ENCODE measurements around the gene UMODL1. TPM values are rescaled to one million over a fixed set of nuclear protein-coding genes. Genes with fewer than 3 reads are reported as not detected.

The UMODL1 gene
- total RNA-seq, 1 experiment from 2014 or later: not detected

DNA sequence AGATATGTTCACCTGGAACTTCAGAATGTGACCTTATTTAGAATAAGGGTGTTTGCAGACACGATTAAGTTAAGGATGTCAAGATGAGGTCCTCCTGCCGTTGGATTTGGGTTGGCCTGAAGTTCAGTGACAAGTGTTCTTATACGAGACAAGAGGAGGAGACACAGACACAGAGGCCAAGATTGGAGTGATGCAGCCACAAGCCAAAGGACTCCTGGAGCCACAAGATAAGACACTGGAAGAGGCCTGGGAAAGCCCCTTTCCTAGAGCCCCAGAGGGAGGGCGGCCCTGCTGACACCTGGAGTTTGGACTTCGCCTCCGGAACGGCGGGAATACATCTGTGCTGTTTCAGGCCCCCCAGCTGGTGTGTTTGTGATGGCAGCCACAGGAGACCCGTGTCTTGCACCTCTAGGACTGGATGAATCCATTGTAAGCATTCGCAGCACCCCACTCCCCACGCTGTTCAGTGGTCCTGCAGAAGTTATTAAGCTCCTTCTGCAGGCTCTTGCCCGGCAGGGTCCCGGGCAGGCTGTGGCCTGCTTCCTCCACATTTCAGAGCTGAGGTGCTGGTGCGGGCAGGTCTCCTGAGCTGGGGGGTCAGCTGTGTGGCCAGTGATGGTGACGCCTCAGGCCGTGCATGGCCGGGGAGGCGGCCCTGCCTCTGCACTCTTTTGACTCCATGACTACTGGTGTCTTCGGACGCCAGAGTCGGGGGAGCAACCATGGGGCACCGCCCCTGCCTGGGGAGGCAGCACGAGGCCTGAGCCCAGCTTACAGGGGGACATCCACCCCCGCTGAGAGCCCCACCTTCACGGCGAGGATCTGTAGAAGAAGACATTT, 34.6 kb downstream of the UMODL1 start:
- Histone ChIP-seq H3T11ph (ENCODE audit: low read length) (no peak overlapping the region), H4K8ac (replicated peaks; ENCODE audit: insufficient read length, low read depth, low read length) (no peak overlapping the region), H2BK12ac (ENCODE audit: insufficient read length, low read depth, low read length) (no peak overlapping the region), H3K79me2 (ENCODE audit: insufficient read depth, low read length) (no peaks in the 10 kb centered on the region), H3K4ac (ENCODE audit: low read depth, low read length) (no peak overlapping the region), H3K9ac (ENCODE audit: extremely low read depth, insufficient read length, low read length) (no peak overlapping the region), H3K9me3 (ENCODE audit: control insufficient read depth, low read depth, low read length) (no peaks in the 10 kb centered on the region), H3K27ac (ENCODE audit: insufficient read length, low read depth, low read length) (no peak overlapping the region), H4K5ac (ENCODE audit: insufficient read length, low read depth, low read length) (no peak overlapping the region), H2BK120ac (ENCODE audit: low read depth, low read length, poor library complexity, severe bottlenecking) (no peak overlapping the region), H3K14ac (ENCODE audit: insufficient read depth, low read length) (no peak overlapping the region), H3K18ac (ENCODE audit: insufficient read length, low read depth, low read length) (no peak overlapping the region), H3K4me2 (ENCODE audit: insufficient read depth, insufficient read length, low read length) (no peak overlapping the region), H2AK5ac (ENCODE audit: insufficient read length, low read length) (no peak overlapping the region), H3K79me1 (ENCODE audit: insufficient read depth, low read depth, low read length, poor library complexity, severe bottlenecking) (no peaks in the 10 kb centered on the region), H3K4me1 (ENCODE audit: insufficient read depth, low read length) (no peaks in the 10 kb centered on the region; the same call in 1 of the 2 replicates), H3K23ac (ENCODE audit: insufficient read length, low read depth, low read length) (no peak overlapping the region), H3K27me3 (ENCODE audit: insufficient read depth, low read length) (no peaks in the 10 kb centered on the region), H3K23me2 (ENCODE audit: insufficient read length, low read depth, low read length, poor library complexity, severe bottlenecking) (no peaks in the 10 kb centered on the region), H4K20me1 (ENCODE audit: control insufficient read depth, insufficient read depth, insufficient read length) (no peaks in the 10 kb centered on the region), H4K91ac (ENCODE audit: insufficient read length, low read depth, low read length) (no peak overlapping the region), H2BK15ac (ENCODE audit: low read depth, low read length) (no peak overlapping the region), H2BK20ac (ENCODE audit: low read depth, low read length, poor library complexity, severe bottlenecking) (no peak overlapping the region), H2BK5ac (ENCODE audit: insufficient read length, low read length) (no peak overlapping the region), H3K56ac (ENCODE audit: insufficient read length, low read depth, low read length) (no peak overlapping the region), H2AFZ (ENCODE audit: low read length) (no peak overlapping the region)
- no peaks in the 10 kb centered on the region for H3K9me3 Mint-ChIP-seq
- DNase-seq: no peak
- no peak for TF ChIP-seq CTCF (conservative IDR thresholded peaks at IDR 0.05)
- WGBS (ENCODE audit: extremely low coverage, insufficient read length, low lambda C conversion rate): no CpG with 5 or more reads among the region's 26 CpGs
- no peaks in the 10 kb centered on the region; a peak in 1 of 7 replicates for H3K36me3 Mint-ChIP-seq (ENCODE audit: insufficient read depth in 1 of 3, low read depth in 3 of 3)
- no peak overlapping the region for H3K27ac Mint-ChIP-seq
- H3K4me1 Mint-ChIP-seq: peaks cover 8 to 15% of the 10 kb centered on the region in 2 experiments
- H3K4me3 Mint-ChIP-seq: no peak overlapping the region
- H3K27me3 Mint-ChIP-seq (ENCODE audit: low read depth): peaks cover 7% of the 10 kb centered on the region
